Smooth muscle cell (in vitro differentiated cells): ENCODE data around the gene ASB18. TPM values are rescaled to one million over a fixed set of nuclear protein-coding genes. Genes with fewer than 3 reads are reported as not detected.

Source experiments
- DNase-seq: peaks from one replicate; lab custom pipeline; 2025; ENCODE audit not compliant: unreplicated experiment; lab: John Stamatoyannopoulos, UW
- H2AFZ ChIP-seq: fragments of 200-600 bp; sonication (generic); 2 replicates; pipeline ENCODE4 v1.6.0; 2016; ENCODE audit warnings: antibody characterized with exemption, low read depth, mild to moderate bottlenecking
- H3F3A ChIP-seq: fragments of 200-600 bp; sonication (generic); 2 replicates; pipeline ENCODE4 v1.6.0; 2017; ENCODE audit warnings: antibody characterized with exemption, low read depth
- H3K27ac ChIP-seq: fragments of 200-600 bp; sonication (generic); 2 replicates; pipeline ENCODE4 v1.5.1; 2016; ENCODE audit warnings: low read depth, mild to moderate bottlenecking
- H3K27me3 ChIP-seq: fragments of 200-600 bp; sonication (generic); 2 replicates; pipeline ENCODE4 v1.6.1; 2016; ENCODE audit warnings: low read depth, mild to moderate bottlenecking
- H3K36me3 ChIP-seq: fragments of 200-600 bp; sonication (generic); 2 replicates; pipeline ENCODE4 v1.5.1; 2016; ENCODE audit warnings: low read depth
- H3K4me1 ChIP-seq: fragments of 200-600 bp; sonication (generic); 2 replicates; pipeline ENCODE4 v1.5.1; 2016; ENCODE audit warnings: low read depth
- H3K4me2 ChIP-seq: fragments of 200-600 bp; sonication (generic); 2 replicates; pipeline ENCODE4 v1.6.0; 2016; ENCODE audit warnings: mild to moderate bottlenecking
- H3K4me3 ChIP-seq: fragments of 200-600 bp; sonication (generic); 2 replicates; pipeline ENCODE4 v1.5.1; 2016; ENCODE audit warnings: mild to moderate bottlenecking
- H3K79me2 ChIP-seq: fragments of 200-600 bp; sonication (generic); 2 replicates; pipeline ENCODE4 v1.6.0; 2016; ENCODE audit warnings: low read depth, mild to moderate bottlenecking
- H3K9ac ChIP-seq: fragments of 200-600 bp; sonication (generic); 2 replicates; pipeline ENCODE4 v1.6.0; 2016; ENCODE audit warnings: low read depth
- H3K9me3 ChIP-seq: fragments of 200-600 bp; sonication (generic); replicated peaks from 2 replicates; pipeline ENCODE4 v1.5.1; 2016; ENCODE audit warnings: low read depth
- H4K20me1 ChIP-seq: fragments of 200-600 bp; sonication (generic); 2 replicates; pipeline ENCODE4 v1.6.0; 2016; ENCODE audit warnings: low read depth
- WGBS: methylation state at CpG from one replicate; pipeline ENCODE4 v1.1.7; 2016; ENCODE audit warnings: low lambda C conversion rate; 5-methylcytosine and 5-hydroxymethylcytosine counted together
- polyA plus RNA-seq: library from polyadenylated mRNA; unstranded; fragments of >200 nt; fragmentation: Nextera tagmentation; extraction: Ambion mirVana; gene quantifications from 2 replicates; pipeline ENCODE4 v1.2.1, GENCODE V29; 2016
- total RNA-seq: library from RNA; depleted of rRNA; stranded (reverse); fragments of >200 nt; gene quantifications from 2 replicates; pipeline ENCODE4 v1.2.3, GENCODE V29; 2014
- TF ChIP-seq, protein P1 (sequence below): fragments of 200-600 bp; sonication (generic); IDR thresholded peaks from 2 replicates; pipeline ENCODE4 v1.5.1; 2017; ENCODE audit warnings: borderline replicate concordance, mild to moderate bottlenecking, antibody characterized with exemption; ENCODE audit not compliant: insufficient read depth, poor library complexity, severe bottlenecking

The ASB18 gene
- total and polyA plus RNA-seq, 2 experiments from 2014 or later: 0.05 TPM; not detected in 1

DNA sequence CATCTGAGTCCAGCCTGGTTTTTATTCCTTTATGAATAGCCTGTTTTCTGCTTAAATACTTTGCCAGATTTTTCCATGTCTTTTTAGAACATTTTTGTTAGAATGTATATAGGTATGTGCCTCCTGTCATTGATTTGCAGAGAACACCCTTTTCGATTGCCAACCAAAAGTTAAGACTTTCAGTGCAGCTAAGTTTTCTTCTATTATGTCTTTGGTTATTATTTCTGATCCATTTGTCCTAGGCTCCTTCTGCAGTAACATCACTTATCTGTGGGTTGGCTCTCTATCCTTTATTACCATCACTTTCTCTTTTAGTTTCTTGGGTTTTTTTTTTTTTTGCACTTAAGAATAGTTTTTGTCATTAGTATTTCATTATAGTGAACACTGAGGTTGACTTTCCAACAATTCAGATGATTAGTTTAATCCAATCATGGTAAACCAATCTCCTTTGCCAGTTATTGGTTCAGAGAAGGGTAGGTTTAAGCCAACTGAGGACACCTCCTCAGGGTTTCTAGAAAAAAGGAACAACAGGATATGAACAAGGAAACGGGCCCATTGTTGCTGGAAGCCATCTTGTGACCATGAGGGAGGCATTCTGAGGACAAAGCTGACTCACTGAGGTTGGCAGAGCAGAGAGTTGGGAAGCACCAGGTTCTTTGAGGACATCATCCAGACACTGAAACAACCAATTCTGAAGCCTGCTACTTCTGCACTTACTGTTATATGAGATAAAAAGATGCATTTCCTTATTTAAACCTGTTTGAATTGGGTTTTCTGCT lies 58.1 kb downstream of the ASB18 start:
- WGBS: 81% methylated on average over 2 of the region's 2 CpGs
- no peak overlapping the region for H3K4me3 ChIP-seq

DNA sequence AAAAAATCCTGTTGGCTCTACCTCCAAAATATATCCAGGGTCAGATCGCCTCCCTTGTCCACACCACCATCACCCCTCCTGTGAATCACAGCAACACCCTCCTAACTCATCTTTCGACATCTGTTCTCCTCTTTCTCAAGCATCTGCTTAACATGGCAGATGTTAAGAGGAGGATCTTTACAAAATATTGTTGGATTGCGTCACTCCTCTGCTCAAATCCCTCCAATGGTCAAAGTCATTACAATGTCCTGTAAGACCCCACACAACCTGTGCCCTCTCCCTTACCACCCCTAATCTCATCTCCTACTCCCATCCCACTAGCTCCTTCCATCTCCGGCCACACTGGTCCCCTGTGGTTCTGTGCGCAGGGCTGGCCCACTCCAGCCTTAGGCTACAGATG lies 59.3 kb downstream of the ASB18 start:
- H4K20me1 ChIP-seq: no peaks in the 10 kb centered on the region
- 91% methylated on average over 5 of the region's 5 CpGs for WGBS

More for the DNA sequence above, 58.1 kb downstream of the ASB18 start:
- no peaks in the 10 kb centered on the region for H3K27me3 ChIP-seq
- H4K20me1 ChIP-seq: no peaks in the 10 kb centered on the region
- H3K4me2 ChIP-seq: no peak overlapping the region
- no peaks in the 10 kb centered on the region for H3F3A ChIP-seq
- no peak overlapping the region for H2AFZ ChIP-seq
- H3K27ac ChIP-seq: no peak overlapping the region
- DNase-seq: no peak
- no peaks in the 10 kb centered on the region for H3K36me3 ChIP-seq
- H3K4me1 ChIP-seq: no peaks in the 10 kb centered on the region
- no peaks in the 10 kb centered on the region for H3K79me2 ChIP-seq
- no peak overlapping the region for H3K9ac ChIP-seq
- TF ChIP-seq, protein P1, sequence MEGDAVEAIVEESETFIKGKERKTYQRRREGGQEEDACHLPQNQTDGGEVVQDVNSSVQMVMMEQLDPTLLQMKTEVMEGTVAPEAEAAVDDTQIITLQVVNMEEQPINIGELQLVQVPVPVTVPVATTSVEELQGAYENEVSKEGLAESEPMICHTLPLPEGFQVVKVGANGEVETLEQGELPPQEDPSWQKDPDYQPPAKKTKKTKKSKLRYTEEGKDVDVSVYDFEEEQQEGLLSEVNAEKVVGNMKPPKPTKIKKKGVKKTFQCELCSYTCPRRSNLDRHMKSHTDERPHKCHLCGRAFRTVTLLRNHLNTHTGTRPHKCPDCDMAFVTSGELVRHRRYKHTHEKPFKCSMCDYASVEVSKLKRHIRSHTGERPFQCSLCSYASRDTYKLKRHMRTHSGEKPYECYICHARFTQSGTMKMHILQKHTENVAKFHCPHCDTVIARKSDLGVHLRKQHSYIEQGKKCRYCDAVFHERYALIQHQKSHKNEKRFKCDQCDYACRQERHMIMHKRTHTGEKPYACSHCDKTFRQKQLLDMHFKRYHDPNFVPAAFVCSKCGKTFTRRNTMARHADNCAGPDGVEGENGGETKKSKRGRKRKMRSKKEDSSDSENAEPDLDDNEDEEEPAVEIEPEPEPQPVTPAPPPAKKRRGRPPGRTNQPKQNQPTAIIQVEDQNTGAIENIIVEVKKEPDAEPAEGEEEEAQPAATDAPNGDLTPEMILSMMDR: no peak
- H3K9me3 ChIP-seq: no peaks in the 10 kb centered on the region

DNA sequence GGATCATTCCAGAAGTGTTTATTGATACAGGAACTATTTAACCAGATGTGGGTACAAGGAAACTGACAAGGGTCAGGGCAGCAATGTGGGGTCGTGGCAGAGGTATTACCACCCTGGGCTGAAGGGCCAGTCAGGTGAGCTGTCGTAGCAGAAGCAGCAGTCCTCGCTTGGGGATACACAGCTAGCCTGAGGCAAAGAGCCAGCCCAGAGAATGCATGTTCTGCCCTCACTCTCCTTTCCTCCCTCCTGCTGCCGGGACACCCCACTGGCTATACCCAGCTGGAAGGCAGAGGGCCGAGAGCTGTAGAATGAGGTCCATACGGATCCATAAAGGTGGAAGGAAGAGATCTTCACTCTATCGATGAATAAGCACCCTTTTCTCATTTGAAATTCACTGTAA lies 63.8 kb downstream of the ASB18 start:
- no peaks in the 10 kb centered on the region for H3K79me2 ChIP-seq
- H2AFZ ChIP-seq: no peak overlapping the region
- H3K4me2 ChIP-seq: no peak overlapping the region
- 61% methylated on average over 7 of the region's 7 CpGs for WGBS
- no peak overlapping the region for H3K9ac ChIP-seq
- no peak overlapping the region for H3K27ac ChIP-seq
- H3F3A ChIP-seq: no peaks in the 10 kb centered on the region
- no peak for DNase-seq
- no peaks in the 10 kb centered on the region for H3K36me3 ChIP-seq
- H3K27me3 ChIP-seq: peaks cover 7% of the 10 kb centered on the region
- no peaks in the 10 kb centered on the region for H3K4me1 ChIP-seq
- H4K20me1 ChIP-seq: no peaks in the 10 kb centered on the region
- H3K4me3 ChIP-seq: no peak overlapping the region
- TF ChIP-seq, protein P1: no peak
- no peaks in the 10 kb centered on the region for H3K9me3 ChIP-seq

More for the DNA sequence above, 59.3 kb downstream of the ASB18 start:
- no peak for DNase-seq
- Histone ChIP-seq H3K4me3 (no peak overlapping the region), H3K4me2 (no peak overlapping the region), H3K4me1 (no peaks in the 10 kb centered on the region), H3K9me3 (no peaks in the 10 kb centered on the region), H3K27me3 (peaks cover 7% of the 10 kb centered on the region), H3K9ac (no peak overlapping the region), H2AFZ (no peak overlapping the region), H3K27ac (no peak overlapping the region), H3K79me2 (no peaks in the 10 kb centered on the region), H3K36me3 (no peaks in the 10 kb centered on the region), H3F3A (no peaks in the 10 kb centered on the region)
- TF ChIP-seq, protein P1: no peak

DNA sequence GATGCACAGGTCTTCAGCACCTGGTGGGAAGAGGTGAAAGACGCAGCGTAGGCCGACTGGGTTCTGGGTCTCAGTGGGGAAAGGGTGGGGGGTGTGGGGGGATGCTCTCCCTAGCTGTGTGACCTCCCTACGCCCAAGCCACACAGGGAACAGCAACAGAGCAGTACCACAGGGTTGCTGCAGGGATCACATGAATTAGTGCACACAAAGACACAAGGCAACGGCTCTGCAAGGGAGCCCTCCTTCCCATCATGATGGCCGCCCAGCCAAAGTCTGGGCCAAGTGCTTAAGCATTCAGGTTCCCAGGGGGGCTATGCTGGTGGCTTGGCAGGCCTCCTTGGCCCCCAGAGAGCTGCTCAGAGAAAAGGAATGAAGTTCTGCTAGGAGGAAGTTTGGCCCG lies 67.8 kb downstream of the ASB18 start:
- H3K27ac ChIP-seq: no peak overlapping the region
- H3K4me2 ChIP-seq: no peak overlapping the region
- no peaks in the 10 kb centered on the region for H3K9me3 ChIP-seq
- H3F3A ChIP-seq: no peaks in the 10 kb centered on the region
- H3K27me3 ChIP-seq: peaks cover 7% of the 10 kb centered on the region
- H3K4me3 ChIP-seq: no peak overlapping the region
- H3K79me2 ChIP-seq: no peaks in the 10 kb centered on the region
- no peak overlapping the region for H3K9ac ChIP-seq
- H2AFZ ChIP-seq: no peak overlapping the region
- TF ChIP-seq, protein P1: no peak
- H3K4me1 ChIP-seq: no peaks in the 10 kb centered on the region
- H4K20me1 ChIP-seq: no peaks in the 10 kb centered on the region
- no peak for DNase-seq
- 89% methylated on average over 7 of the region's 7 CpGs for WGBS
- no peaks in the 10 kb centered on the region for H3K36me3 ChIP-seq
